ENCODE results near the gene HSD17B4. TPM values are rescaled to one million over a fixed set of nuclear protein-coding genes. Genes with fewer than 3 reads are reported as not detected.

Gene HSD17B4
- total and polyA plus RNA-seq, 9 of the 15 experiments (the other 6 are each of a cell fraction or from before 2014, with no cell fraction given) = 50.6 to 187 (median 94.6) TPM

- TF ChIP-seq U2AF2 (optimal IDR thresholded peaks at IDR 0.05; ENCODE audit: low read depth, low read length) (no peak), CEBPB (tag; IDR thresholded peaks at IDR 0.05) (no peak), SMARCA5 (IDR thresholded peaks at IDR 0.05) (no peak), NR2F6 (CRISPR knock-in tag; IDR thresholded peaks at IDR 0.05) (no peak), NFRKB (IDR thresholded peaks at IDR 0.05; ENCODE audit: low read depth) (no peak), NCOA6 (IDR thresholded peaks at IDR 0.05) (no peak), ZNF75A (CRISPR knock-in tag; IDR thresholded peaks at IDR 0.05) (no peak), NFATC3 (IDR thresholded peaks at IDR 0.05) (no peak), ZNF133 (CRISPR knock-in tag; IDR thresholded peaks at IDR 0.05) (no peak), XRCC3 (IDR thresholded peaks at IDR 0.05) (no peak)
- TF ChIP-seq, protein P1, sequence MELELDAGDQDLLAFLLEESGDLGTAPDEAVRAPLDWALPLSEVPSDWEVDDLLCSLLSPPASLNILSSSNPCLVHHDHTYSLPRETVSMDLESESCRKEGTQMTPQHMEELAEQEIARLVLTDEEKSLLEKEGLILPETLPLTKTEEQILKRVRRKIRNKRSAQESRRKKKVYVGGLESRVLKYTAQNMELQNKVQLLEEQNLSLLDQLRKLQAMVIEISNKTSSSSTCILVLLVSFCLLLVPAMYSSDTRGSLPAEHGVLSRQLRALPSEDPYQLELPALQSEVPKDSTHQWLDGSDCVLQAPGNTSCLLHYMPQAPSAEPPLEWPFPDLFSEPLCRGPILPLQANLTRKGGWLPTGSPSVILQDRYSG (tag; conservative IDR thresholded peaks at IDR 0.05; ENCODE audit: low read depth) = no peak
- TF ChIP-seq, protein P2, sequence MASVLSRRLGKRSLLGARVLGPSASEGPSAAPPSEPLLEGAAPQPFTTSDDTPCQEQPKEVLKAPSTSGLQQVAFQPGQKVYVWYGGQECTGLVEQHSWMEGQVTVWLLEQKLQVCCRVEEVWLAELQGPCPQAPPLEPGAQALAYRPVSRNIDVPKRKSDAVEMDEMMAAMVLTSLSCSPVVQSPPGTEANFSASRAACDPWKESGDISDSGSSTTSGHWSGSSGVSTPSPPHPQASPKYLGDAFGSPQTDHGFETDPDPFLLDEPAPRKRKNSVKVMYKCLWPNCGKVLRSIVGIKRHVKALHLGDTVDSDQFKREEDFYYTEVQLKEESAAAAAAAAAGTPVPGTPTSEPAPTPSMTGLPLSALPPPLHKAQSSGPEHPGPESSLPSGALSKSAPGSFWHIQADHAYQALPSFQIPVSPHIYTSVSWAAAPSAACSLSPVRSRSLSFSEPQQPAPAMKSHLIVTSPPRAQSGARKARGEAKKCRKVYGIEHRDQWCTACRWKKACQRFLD (CRISPR knock-in tag; IDR thresholded peaks at IDR 0.05) = no peak
These were observed 40.7 kb upstream of the HSD17B4 start (continued) for GRCh38 chr5:119411361-119412278.
